GM18867 (cell line): Measurements from ENCODE around the gene NFKBIB.

Experiments
- ATAC-seq: cut with Tn5 transposase; IDR thresholded peaks from one replicate; pipeline ENCODE4 v1.9.1; 2021; ENCODE audit warnings: mild to moderate bottlenecking, moderate library complexity; ENCODE audit not compliant: unreplicated experiment

Gene NFKBIB

GRCh38 chr19:38904581-38905539 lies 5.1 kb downstream of the NFKBIB start:
- ATAC-seq: no peak

- no peak for ATAC-seq
Measured at GRCh38 chr19:38905620-38906019, 5.9 kb downstream of the NFKBIB start.

DNA sequence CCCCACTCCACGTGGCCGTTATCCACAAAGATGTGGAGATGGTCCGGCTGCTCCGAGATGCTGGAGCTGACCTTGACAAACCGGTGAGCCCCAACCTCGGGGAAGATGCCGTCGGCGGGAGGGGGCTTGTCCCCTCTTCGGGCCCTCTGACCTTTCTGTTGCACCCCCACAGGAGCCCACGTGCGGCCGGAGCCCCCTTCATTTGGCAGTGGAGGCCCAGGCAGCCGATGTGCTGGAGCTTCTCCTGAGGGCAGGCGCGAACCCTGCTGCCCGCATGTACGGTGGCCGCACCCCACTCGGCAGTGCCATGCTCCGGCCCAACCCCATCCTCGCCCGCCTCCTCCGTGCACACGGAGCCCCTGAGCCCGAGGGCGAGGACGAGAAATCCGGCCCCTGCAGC lies 7.5 kb downstream of the NFKBIB start:
- no peak for ATAC-seq

DNA sequence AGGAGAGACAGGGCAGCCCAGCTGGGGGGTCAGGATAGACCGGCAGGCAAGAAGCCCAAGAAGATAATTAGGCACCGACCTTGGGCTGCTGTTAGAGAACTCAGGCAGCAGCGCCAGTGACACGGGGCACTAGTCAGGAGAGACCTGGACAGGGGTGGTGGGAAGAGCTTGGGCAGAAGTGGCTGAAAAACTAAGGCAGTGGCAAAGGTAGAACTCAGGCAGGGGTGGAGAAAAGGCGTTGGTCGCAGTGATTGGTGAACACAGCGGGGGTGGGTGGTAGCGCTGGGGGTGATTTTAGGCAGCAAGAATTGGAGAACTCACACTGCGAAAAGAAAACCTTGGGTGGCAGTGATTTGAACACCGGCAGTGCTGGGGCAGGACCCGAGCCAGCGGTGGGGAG lies 7.9 kb downstream of the NFKBIB start:
- no peak for ATAC-seq

DNA sequence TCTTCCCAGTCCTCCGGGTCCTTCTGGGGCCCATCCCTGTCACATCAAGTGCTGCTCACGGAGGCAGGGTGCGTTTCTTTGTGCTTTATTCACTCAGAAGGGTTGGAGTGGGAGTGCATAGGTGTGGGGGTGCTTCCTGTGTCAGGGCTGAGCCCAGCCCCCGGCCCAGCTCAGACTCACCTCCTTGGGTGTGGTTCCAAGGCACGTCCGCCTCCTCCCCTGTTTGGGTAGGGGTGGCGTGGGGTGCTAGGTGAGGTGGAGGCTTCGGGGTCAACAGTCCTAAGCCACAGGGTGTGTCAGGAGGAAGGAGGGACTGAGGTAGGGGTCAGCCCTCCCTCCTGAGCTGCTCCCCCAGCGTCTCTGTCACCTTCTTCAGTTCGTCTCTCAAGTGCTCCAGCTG lies 9.1 kb downstream of the NFKBIB start:
- ATAC-seq: no peak

GRCh38 chr19:38910488-38910887 lies 10.7 kb downstream of the NFKBIB start:
- ATAC-seq: no peak

DNA sequence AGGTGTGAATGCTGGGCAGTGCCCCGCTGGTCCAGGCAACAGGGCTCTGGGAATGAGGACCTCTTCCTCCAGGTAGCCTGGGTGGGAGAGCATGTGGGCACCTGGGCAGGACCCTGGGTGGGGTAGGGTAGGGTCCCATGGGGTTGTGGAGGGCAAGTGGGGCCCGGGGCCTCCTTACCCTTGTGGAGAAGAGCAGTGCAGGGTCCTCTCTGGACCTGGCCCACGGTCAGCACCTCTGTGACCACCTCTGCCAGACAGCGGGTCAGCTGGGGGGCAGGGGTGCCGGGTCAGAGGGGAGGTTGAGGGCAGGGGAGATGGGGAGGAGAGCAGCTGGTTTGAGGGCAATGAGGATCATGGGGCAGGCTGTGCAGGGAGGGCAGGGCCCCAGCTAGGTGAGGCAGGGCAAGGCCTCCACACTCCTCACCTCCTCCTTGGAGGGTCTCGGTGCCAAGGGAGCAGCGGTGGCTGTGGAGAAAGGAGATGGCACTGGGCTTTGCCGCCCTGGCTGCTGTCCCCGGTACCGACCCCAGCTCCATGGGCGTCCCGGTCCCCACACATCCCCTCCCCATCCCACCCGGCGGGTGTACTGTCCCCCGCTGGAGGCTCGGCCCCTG lies 11.7 kb downstream of the NFKBIB start:
- no peak for ATAC-seq

DNA sequence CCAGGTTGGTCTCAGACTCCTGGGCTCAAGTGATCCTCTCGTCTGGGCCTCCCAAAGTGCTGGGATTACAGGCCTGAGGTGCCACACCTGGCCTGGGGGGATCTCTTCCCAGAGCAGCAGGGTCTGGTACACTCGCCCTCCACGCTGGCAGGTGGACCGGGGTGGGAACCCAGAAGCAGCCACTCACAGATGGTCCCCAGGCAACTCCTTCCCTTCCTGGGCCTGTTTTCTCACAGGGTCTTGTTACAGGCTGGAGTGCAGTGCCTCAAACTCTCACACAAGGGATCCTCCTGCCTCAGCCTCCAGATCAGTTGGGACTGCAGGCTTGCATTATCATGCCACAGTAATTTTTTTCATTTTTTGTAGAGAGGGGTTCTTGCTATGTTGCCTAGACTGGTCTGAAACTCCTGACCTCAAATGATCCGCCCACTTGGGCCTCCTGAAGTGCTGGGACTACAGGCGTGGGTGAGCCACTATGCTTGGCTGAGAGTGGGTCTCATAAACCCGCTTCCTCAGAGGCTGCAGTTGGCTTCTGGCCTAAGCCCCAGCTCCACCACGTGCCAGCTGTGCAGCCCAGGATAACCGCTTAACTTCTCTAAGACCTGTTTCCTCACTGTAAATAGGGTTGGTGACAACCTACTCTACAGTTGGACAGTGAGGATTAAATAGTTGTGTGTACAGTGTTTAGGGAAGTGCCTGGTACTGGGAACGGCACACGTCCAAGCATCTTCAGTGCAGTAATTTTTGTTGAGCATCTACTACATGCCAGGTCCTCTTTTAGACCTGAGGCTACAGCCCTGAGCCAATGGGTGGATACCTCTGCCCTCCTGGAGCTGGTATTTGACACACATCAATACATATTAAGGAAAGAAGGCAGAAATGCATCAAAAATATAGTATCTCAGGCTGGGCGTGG lies 13.1 kb downstream of the NFKBIB start:
- no peak for ATAC-seq

DNA sequence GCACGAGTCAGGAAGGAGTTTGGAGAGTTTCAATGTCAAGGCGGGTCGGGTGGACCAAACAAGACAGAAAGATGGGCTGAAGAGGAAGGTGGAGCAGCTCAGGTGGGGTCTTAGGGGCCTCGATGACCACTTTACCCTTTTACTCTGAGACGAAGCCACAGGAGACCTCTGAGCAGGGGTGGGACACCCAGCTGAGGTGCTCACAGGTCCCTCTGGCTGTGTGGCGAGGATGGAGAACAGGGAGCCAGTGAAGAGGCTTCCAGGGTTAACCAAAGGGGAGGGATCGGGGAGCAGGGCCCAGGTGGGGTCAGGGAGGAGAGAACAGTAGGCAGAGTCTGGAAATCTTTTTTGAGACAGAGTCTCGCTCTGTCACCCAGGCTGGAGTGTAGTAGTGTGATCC lies 14.2 kb downstream of the NFKBIB start:
- ATAC-seq: no peak

- ATAC-seq: no peak
Measured at GRCh38 chr19:38915329-38916321, 15.9 kb downstream of the NFKBIB start.

DNA sequence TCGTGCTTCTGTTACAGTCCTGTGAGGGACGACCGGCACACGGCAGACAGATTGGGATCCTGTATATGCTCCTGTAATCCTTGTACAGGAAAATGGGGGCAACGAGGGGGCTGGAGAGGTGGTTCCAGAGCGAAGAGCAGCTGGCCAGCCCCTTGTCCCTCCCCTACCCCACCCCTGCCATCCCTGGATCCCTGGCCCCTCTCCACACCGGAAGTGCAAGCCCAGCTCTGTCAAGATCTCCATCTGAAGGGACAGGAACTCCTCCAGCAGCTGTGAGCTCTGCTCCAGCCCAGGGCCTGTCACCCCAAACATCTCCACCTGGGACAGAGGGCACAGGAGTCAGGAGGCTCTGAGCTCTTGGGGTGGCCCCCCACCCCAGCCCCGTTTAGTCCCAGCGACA lies 17.7 kb downstream of the NFKBIB start:
- no peak for ATAC-seq

DNA sequence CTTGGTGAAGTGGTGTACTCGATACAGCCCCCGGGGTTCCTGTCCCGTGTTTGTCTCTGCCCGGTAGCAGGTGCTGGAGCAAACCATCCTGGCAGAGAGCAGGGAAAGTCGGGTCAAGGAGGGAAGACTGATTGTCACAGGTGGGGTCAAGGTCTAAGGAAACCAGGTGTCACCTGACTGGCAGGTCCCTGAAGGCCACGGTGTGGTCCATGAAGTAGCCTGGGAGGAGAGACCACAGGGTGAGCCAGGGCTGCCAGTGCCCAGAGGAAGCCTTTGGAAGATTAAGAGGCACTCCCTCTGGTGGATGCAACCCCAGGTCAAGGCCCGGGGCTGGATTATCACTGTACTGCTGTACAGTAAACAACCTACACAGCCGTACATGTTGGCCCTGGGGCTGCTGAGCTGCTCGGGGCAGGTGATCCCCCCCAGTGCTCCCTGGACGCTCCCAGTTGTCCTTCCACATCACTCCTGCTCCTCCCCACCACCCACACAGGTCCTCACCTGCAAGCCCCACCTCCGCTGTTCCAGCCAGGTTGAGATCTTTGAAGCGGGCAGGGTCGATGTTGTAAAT lies 18.2 kb downstream of the NFKBIB start:
- no peak for ATAC-seq

DNA sequence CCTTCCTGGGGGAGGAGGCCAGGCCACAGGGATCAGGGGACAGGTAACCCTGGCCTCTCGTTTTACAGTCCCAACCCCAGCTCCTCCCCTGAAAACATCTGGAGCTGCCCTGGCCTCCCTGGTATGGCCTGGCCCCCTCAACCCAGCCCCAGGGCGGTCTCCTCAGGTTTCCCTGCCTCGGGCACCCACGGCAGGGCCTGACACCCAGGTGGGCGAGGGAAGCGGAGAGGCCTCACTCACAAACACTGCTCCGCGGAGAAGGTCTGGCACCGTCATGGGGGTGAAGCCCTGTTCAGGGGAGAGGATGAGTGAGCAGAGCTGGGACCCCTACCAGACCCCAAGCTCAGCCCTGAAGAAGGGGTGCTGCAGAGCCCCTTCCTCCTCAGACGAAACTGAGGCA lies 18.8 kb downstream of the NFKBIB start:
- ATAC-seq: no peak

- ATAC-seq: no peak
Measured at GRCh38 chr19:38919837-38920601, 20.2 kb downstream of the NFKBIB start.

DNA sequence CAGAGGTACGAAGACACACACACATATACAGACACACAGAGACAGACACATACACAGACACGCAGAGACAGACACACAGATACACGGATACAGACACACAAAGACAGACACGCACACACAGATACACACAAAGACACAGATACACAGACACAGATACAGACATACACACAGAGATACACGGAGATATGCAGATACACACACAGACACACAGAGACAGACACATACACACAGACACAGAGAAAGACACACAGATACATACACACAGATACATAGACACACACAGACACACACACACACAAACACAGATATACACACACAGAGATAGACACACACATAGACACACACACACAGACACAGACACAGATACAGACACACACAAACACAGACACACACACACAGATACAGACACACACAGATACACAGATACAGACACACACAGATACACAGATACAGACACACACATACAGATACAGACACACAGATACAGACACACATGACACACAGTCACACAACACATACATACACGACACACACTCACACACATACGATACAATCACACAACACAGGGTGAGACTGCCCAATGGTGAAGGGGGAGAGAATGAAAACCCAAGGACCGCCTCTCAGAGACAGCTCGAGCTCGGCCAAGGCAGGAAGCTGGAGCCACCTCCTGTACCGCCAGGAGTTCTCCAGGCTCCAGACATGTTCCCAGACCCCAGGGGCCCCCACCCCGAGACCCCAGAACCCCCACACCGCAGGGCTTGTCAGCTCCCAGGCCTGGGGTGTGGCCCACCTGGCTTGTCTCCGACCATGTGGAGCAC lies 21.0 kb downstream of the NFKBIB start:
- no peak for ATAC-seq

DNA sequence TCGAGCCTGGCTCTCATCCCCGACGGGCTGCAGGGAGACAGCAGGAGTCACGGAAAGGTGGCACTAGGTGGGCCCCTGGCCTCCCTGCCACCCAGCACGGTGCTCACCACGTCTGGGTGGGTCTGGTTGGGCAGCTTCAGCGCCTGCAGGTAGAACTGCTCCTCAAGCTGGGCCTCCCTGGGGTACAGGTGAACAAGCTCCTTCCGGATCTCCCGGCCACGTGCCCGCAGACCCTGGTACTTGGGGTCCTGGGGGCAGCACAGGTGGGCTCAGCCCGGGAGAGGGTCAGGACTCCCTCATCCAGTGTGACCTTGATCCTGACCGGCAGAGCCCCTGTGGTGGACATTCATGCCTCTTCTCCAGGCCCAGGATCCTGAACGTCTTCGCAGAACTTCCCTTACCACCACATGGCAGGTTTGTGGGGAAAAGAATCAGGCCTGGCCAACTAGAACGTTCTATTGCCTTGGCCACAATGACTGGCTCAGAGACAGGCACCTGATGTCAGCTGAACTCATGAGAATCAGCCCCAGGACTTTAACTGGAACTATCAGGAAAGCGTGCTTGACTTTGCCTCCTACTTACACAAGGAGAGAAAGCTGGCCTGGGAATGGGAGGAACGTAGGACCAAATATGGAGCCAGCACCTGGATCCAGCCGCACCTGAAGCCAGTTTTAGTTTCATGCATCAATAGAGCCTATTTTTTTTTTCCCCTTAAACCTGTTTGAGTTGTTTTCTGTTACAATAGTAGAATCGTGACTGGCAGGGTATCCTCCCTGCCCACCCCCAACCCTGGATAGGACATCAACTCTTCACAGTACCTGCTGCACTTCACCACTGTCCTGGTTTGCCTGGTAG lies 21.9 kb downstream of the NFKBIB start:
- no peak for ATAC-seq

GRCh38 chr19:38922482-38922881 lies 22.7 kb downstream of the NFKBIB start:
- no peak for ATAC-seq
